ENCODE data around the gene NANS. TPM values are rescaled to one million over a fixed set of nuclear protein-coding genes. Genes with fewer than 3 reads are reported as not detected.

The NANS gene
- total and polyA plus RNA-seq, 2 of the 8 experiments (the other 6 are each of a cell fraction or from before 2014, with no cell fraction given), result 56.5 to 67.3 TPM

GRCh38 chr9:98080326-98080725 lies 23.8 kb downstream of the NANS start:
- no peak overlapping the region for H2BK5ac ChIP-seq (ENCODE audit: low read depth, low read length)
- FAIRE-seq (no peak), DNase-seq (ENCODE audit: low read depth in 1 of 2, low spot score in 2 of 2) (no peak)
- no peaks in the 10 kb centered on the region for H3K9me3 ChIP-seq (ENCODE audit: insufficient read depth in 2 of 2, low read depth in 1 of 2, low read length in 1 of 2)
- no peak overlapping the region for H2BK15ac ChIP-seq (ENCODE audit: low read length)
- H2BK20ac ChIP-seq (ENCODE audit: low read length), result no peak overlapping the region
- peaks cover 0 to 8% (median 5%) of the 10 kb centered on the region in 4 experiments; a peak in 4 of 7 replicates for H3K4me1 ChIP-seq (replicated peaks in 1 of 4; ENCODE audit: control insufficient read depth in 3 of 4, insufficient read depth in 4 of 4, low read length in 3 of 4)
- no peak overlapping the region for H3K4ac ChIP-seq (replicated peaks; ENCODE audit: insufficient read length, low read depth, low read length)
- no peak overlapping the region for H3K23ac ChIP-seq (ENCODE audit: insufficient read length)
- H4K5ac ChIP-seq (ENCODE audit: insufficient read length, low read depth, low read length), result no peak overlapping the region
- no peaks in the 10 kb centered on the region for H3K23me2 ChIP-seq (ENCODE audit: low read depth, low read length)
- H2BK12ac ChIP-seq (ENCODE audit: low read depth, low read length), result no peak overlapping the region
- no peak overlapping the region for H3K56ac ChIP-seq (replicated peaks; ENCODE audit: insufficient read length, low read depth, low read length)
- no peak overlapping the region for H4K91ac ChIP-seq (replicated peaks; ENCODE audit: insufficient read length, low read length)
- H3K14ac ChIP-seq (ENCODE audit: insufficient read length), result no peak overlapping the region
- H3K4me3 ChIP-seq (ENCODE audit: extremely low read depth in 1 of 4, insufficient read depth in 2 of 4, low read depth in 3 of 4, low read length in 4 of 4), result no peak overlapping the region
- 83% methylated on average over 1 of the region's 1 CpG; no CpG with 5 or more reads in 1 of the 2 experiments for WGBS, 2 experiments (ENCODE audit: extremely low coverage in 1 of 2, insufficient coverage in 1 of 2, insufficient read length in 1 of 2, insufficient replicate concordance in 2 of 2, low coverage in 1 of 2, low lambda C conversion rate in 2 of 2, missing lambda C conversion rate in 1 of 2)
- no peak overlapping the region for H3K9ac ChIP-seq (replicated peaks in 1 of 4; ENCODE audit: extremely low read depth in 1 of 4, low read depth in 3 of 4, low read length in 3 of 4)
- no peak overlapping the region for H2AFZ ChIP-seq (ENCODE audit: low read length)
- H3K36me3 ChIP-seq (ENCODE audit: control insufficient read depth in 2 of 4, insufficient read depth in 4 of 4, low read length in 3 of 4), result peaks cover 2 to 28% (median 10%) of the 10 kb centered on the region in 4 experiments; a peak in 5 of 8 replicates
- no peaks in the 10 kb centered on the region for H3K79me1 ChIP-seq (ENCODE audit: low read depth, low read length)
- no peaks in the 10 kb centered on the region for H3K79me2 ChIP-seq (ENCODE audit: control insufficient read depth in 1 of 2, insufficient read depth in 2 of 2, low read length in 2 of 2)
- no peaks in the 10 kb centered on the region for H3K27me3 ChIP-seq (replicated peaks in 1 of 4; ENCODE audit: control insufficient read depth in 3 of 4, extremely low read depth in 1 of 4, insufficient read depth in 3 of 4, low read length in 3 of 4)
- ChIA-PET CTCF (ENCODE audit: partially characterized antibody) (interaction anchor here (0.5 to 1.5 kb wide), 5 partner anchors 9 to 155 kb away, joined by 3 to 4 read pairs (median 3); no protein-coding TSS in a partner anchor), POLR2A (ENCODE audit: partially characterized antibody) (interaction anchor here (1.1 kb wide), 1 partner anchor 12 kb away, joined by 3 read pairs; no protein-coding TSS in a partner anchor)
- H3K4me2 ChIP-seq (ENCODE audit: insufficient read depth in 1 of 2, low read depth in 2 of 2, low read length in 2 of 2), result no peak overlapping the region
- no peak overlapping the region for H3K27ac ChIP-seq (ENCODE audit: low read depth, low read length)
- peaks cover 4 to 7% of the 10 kb centered on the region in 2 experiments for H4K20me1 ChIP-seq (replicated peaks in 1 of 2; ENCODE audit: control insufficient read depth in 1 of 2, insufficient read depth in 2 of 2, low read length in 2 of 2)
- H2AK5ac ChIP-seq (ENCODE audit: low read depth, low read length), result no peak overlapping the region
- H4K8ac ChIP-seq (ENCODE audit: extremely low read depth, insufficient read depth, low read length), result no peak overlapping the region
- no peak overlapping the region for H3K18ac ChIP-seq (ENCODE audit: extremely low read depth, low read length)
- H2BK120ac ChIP-seq (replicated peaks; ENCODE audit: low read depth, low read length), result no peak overlapping the region
- no peak for TF ChIP-seq ATF2 (IDR thresholded peaks at IDR 0.05; ENCODE audit: low read length)
- no peak for TF ChIP-seq NANOG (IDR thresholded peaks at IDR 0.05; ENCODE audit: insufficient read depth, low read depth, low read length, poor library complexity, severe bottlenecking)
- no peak for TF ChIP-seq KDM5A (IDR thresholded peaks at IDR 0.05; ENCODE audit: low read length)
- TF ChIP-seq JUND (IDR thresholded peaks at IDR 0.05; ENCODE audit: low read length), result no peak
- TF ChIP-seq TAF7 (optimal IDR thresholded peaks at IDR 0.05; ENCODE audit: borderline replicate concordance, low read depth, low read length), result no peak
- TF ChIP-seq TAF1 (IDR thresholded peaks at IDR 0.05; ENCODE audit: low read depth, low read length), result no peak
- TF ChIP-seq SP1 (IDR thresholded peaks at IDR 0.05; ENCODE audit: low read depth, low read length), result no peak
- no peak for TF ChIP-seq CBX5 (IDR thresholded peaks at IDR 0.05; ENCODE audit: low read depth, low read length)
- TF ChIP-seq EGR1 (IDR thresholded peaks at IDR 0.05; ENCODE audit: borderline replicate concordance, low read depth, low read length), result no peak
- TF ChIP-seq KDM4A (IDR thresholded peaks at IDR 0.05; ENCODE audit: low read depth, low read length, severe bottlenecking), result no peak
- TF ChIP-seq SIN3A (conservative IDR thresholded peaks at IDR 0.05 in 1 of 2, IDR thresholded peaks at IDR 0.05 in 1 of 2; ENCODE audit: low read depth in 1 of 2, low read length in 2 of 2), result no peak
- TF ChIP-seq BACH1 (IDR thresholded peaks at IDR 0.05; ENCODE audit: low read length), result no peak
